Muscle layer of colon (tissue), 2 donors: Measurements from ENCODE around the gene TTC6.
"Not testable (repeated sequence)": the region's sequence is repeated elsewhere in the genome, so short reads cannot be mapped to it uniquely, and the experiment has no call there.

Experiments
- H3K27ac ChIP-seq: one replicate; pipeline ENCODE4 v1.7.0; 2013; ENCODE audit warnings: low read depth, mild to moderate bottlenecking, low read length, moderate library complexity
- H3K27me3 ChIP-seq, 2 donors: one replicate each; pipeline ENCODE4 v1.7.0; 2013; ENCODE audit warnings: low read length in 2 of 2, mild to moderate bottlenecking in 2 of 2; ENCODE audit not compliant: insufficient read depth in 2 of 2, control insufficient read depth in 1 of 2
- H3K36me3 ChIP-seq: one replicate; pipeline ENCODE4 v1.7.0; 2013; ENCODE audit warnings: mild to moderate bottlenecking, low read length; ENCODE audit not compliant: insufficient read depth
- H3K4me1 ChIP-seq: one replicate; pipeline ENCODE4 v1.7.0; 2013; ENCODE audit warnings: mild to moderate bottlenecking, low read length; ENCODE audit not compliant: insufficient read depth
- H3K4me3 ChIP-seq, 2 donors: one replicate each; pipeline ENCODE4 v1.7.0; 2013; ENCODE audit warnings: low read length in 2 of 2, low read depth in 1 of 2, mild to moderate bottlenecking in 1 of 2, moderate library complexity in 1 of 2
- H3K9ac ChIP-seq: one replicate; pipeline ENCODE4 v1.7.0; 2013; ENCODE audit warnings: low read length
- H3K9me3 ChIP-seq: one replicate; pipeline ENCODE4 v1.7.0; 2013; ENCODE audit warnings: mild to moderate bottlenecking, low read length
- donor health status: abdominal sarcoma.
- donor health status: Adenocarcinoma of cecum.

Gene TTC6, protein sequence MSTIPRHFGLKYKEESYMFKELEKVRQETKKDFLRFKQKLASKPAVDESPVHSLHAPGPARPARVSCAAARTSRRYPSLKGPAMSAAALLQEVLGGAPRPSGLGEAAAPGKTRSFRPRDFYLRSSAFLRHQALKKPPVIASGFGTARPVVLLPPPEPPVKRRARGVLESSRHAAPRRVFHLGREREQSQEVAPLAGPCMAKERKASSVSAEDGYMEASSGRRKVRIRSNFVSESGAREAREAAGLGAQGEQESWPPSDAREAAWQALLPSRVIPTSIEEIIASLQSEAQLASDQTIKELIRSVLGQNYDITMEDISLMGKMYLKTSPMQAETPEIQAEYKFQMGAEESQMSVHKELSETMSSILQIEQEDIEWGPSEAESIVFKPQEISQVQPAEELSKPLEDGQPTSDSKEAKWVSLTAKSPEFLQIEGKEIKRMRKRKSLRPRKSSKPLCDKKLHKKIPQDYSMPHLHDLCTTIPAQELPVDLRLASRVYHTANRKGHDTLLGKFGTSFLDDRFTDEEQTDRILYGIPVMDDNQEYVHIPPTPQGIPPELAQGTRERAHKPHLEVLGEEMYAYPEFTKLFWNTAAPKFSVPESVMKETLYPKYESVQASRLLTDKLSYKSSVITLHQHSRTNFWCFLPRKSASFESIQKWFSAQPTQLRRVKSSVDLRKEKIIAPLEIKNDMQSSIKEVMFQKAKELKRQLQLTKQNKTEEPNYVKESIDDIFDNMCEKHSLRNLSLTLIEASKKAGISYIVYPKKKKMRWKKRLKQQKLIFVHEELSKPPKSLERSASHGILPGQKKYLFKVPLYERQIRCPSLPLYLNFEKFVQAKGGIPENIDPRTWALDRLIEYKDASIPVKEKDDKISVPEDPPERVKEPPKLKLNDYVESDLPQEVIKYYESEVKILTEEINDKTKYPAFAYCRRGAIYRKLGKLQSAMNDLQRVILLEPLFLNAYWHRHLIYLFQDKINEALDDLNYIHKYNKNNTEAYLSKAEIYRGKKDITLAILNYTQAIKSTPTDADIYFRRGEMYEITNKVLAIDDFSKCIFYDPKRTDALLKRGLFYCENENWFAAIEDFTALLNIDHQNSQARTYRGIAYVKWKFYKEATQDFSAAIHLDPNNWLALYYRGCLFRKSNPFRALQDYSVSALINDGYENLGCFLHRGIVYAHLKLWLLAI (N-terminal part only)

DNA sequence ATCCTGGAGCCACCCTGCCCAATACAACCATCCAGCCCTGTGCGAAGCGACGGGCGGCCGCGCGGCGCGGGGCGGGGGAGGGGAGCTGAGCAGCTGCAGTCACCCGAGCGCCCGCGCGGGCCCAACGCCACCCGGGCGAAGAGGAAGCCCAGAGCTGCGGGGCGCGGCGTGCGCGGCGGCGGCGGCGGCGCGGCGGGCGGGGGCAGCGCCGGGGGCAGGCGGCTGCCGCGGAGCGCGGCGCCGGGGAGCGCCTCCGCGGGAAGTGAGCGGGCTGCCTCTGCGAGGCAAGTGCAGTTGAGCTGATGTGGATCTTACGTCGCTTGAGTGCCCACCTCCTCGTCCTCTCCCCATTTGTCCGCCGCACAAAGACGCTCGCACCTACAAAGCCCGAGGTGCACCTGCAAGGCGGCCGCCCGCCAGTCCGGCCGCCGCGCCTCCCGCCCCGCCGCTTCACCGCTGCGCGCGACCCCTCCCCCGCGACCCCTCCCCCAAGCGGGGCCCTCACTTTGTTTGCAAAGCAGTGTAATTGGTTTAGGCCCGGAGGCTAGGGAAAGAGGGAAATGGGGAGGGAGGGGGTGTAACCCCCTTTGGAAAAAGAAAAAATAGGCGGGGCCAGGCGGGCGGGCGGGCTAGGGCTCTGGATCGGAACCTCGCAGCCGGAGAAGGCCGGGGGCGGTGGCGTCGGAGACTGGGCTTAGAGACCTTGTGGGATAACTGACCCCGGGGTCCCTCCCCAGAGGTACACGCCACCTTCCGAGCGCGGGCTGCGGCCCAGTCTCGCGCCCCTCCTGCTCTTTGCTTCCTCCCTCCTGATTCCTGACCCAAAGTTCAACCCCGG, at the start of gene TTC6, which contains the start of gene FOXA1:
TTC6 (plus strand) TSS at position 659 of the 838 bp plus-strand sequence. CDS start 26,436 bp downstream, outside the sequence.
FOXA1 (minus strand) TSS at position 279 of the 838 bp plus-strand sequence; CDS start at position 2, 277 bp downstream.
- H3K36me3 ChIP-seq: no peaks in the 10 kb centered on the region
- H3K9ac ChIP-seq: no peak within 1 kb of the TSS
- H3K9me3 ChIP-seq: no peaks in the 10 kb centered on the region
- H3K27me3 ChIP-seq: peaks cover 85 to 96% of the 10 kb centered on the region in 2 donors
- H3K4me1 ChIP-seq: peaks cover 17% of the 10 kb centered on the region
- H3K27ac ChIP-seq: no peak within 1 kb of the TSS
- peak within 1 kb of the TSS in 1 of 2 donors; percentile 4 for H3K4me3 ChIP-seq

DNA sequence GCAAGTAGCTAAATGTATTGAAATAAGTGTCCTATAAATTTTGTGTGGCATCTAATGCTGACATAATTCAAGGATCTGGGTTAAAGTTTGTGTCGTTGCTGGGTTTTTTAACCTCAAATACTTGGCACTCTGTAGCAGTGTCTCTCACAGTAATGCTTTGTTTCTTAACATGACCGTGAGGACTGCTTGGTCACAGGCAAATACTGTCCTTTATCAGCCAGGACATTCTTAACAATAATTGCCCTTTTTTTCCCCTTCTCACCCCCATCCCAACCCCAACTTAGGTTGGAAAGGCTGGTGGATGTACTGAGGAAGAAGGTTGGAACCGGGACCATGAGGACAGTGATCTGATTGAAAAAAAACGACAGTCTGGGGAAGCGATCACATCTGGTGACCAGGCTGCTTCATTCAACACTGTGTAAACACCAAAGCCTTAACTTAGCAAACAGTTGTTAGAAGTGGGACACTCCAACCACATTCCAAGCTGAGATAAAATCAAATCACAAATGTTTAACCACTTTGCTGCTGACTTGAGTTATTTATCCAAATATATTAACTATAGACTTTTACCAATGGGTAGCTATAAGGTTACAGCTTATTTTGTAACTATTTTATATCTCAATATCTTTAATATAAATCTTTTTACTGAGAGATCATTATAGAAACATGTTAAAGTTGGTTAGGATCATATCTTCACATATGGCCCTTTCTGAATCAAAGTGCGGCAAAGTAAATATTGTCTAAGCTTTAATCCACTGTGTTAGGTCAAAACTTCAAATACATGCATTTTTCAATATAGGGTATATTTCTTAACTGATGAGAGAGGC, 48.6 kb upstream of the TTC6 start:
- no peak overlapping the region for H3K27ac ChIP-seq
- no peaks in the 10 kb centered on the region for H3K27me3 ChIP-seq
- no peak overlapping the region for H3K4me3 ChIP-seq
- no peak overlapping the region for H3K9ac ChIP-seq
- H3K4me1 ChIP-seq: no peaks in the 10 kb centered on the region
- no peaks in the 10 kb centered on the region for H3K36me3 ChIP-seq
- H3K9me3 ChIP-seq: no peaks in the 10 kb centered on the region

DNA sequence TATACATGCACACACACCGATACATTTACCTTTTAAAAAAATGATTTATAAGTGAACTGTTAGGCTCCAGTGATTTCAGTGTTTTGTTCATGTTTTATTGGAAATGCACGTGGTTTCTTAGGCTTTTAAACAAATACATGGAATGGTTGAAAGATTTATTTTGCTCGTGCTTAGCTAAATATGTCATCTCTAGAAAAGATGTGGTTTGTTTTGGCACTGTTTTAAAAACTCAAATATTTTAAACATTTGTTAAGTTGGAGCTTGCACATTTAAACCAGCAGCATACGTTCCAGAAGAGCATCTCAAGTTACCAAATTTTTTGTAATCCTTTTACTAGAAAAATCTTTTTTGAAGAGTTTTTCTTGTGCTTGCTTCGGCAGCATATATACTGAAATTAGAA, 44.9 kb upstream of the TTC6 start:
- Histone ChIP-seq H3K36me3 (no peaks in the 10 kb centered on the region), H3K9me3 (no peaks in the 10 kb centered on the region), H3K4me3 (no peak overlapping the region), H3K27ac (no peak overlapping the region), H3K4me1 (no peaks in the 10 kb centered on the region), H3K9ac (no peak overlapping the region), H3K27me3 (no peaks in the 10 kb centered on the region)

DNA sequence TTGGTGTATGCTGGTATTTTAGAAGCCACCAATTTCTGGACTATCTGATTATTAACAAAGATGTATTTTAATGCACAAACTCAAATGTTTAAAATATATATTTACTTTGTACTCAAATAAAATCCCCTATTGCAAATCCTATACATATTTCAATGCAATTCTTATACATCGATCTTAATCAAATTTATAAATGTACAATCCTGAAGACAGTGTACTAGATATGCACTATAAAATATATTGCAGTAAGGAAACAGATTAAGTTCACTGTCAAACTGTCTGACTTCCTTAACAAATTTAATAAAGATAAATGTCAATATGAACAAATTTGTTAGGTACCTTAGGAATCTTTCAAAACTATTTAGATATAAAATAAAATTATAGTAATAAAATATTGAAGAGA, 44.3 kb upstream of the TTC6 start:
- no peaks in the 10 kb centered on the region for H3K36me3 ChIP-seq

DNA sequence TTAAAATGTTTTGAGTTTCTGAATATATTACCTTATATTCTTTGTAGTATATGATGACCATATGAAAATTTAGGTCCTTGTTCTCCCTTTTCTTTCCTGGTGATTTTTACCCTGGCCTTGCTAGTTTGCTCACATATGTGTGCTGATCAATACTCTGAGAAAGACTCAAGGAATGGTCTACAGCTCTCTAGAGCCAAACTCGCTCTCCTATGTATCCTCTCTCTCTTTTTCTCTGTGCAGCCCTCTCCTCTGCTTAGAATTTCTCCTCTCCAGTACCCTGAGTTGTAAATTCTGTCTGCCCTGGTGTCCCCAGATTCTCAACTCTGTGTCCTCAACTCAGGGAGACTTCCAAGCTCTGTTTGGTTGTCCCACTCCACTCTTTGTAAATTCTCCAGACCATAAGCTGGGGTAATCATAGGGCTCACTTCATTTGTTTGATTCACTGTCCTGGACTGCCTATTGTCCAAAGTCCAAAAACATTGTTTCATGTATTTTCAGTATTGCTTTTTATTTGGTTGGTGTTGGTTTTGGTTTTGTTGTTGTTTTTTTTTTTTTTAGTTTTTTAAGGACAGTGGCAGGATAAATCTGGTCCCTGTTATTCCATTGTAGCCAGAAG, 41.4 kb upstream of the TTC6 start:
- Histone ChIP-seq H3K27me3 (no peaks in the 10 kb centered on the region), H3K9ac (no peak overlapping the region), H3K4me3 (no peak overlapping the region), H3K9me3 (no peaks in the 10 kb centered on the region), H3K27ac (no peak overlapping the region), H3K36me3 (no peaks in the 10 kb centered on the region), H3K4me1 (no peaks in the 10 kb centered on the region)

More for the DNA sequence above, 44.3 kb upstream of the TTC6 start:
- H3K9me3 ChIP-seq: no peaks in the 10 kb centered on the region
- no peak overlapping the region for H3K9ac ChIP-seq
- H3K4me3 ChIP-seq: no peak overlapping the region
- H3K27ac ChIP-seq: no peak overlapping the region
- no peaks in the 10 kb centered on the region for H3K4me1 ChIP-seq
- H3K27me3 ChIP-seq: no peaks in the 10 kb centered on the region

DNA sequence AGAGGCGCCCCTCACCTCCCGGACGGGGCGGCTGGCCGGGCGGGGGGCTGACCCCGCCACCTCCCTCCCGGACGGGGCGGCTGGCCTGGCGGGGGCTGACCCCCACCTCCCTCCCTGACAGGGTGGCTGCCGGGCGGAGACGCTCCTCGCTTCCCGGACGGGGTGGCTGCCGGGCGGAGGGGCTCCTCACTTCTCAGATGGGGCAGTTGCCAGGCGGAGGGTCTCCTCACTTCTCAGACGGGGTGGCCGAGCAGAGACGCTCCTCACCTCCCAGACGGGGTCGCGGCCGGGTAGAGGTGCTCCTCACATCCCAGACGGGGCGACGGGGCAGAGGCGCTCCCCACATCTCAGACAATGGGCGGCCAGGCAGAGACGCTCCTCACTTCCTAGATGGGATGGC, 39.8 kb upstream of the TTC6 start:
- H3K27ac ChIP-seq, H3K4me1 ChIP-seq, H3K27me3 ChIP-seq, H3K36me3 ChIP-seq, H3K4me3 ChIP-seq, H3K9me3 ChIP-seq, H3K9ac ChIP-seq: not testable (repeated sequence)

DNA sequence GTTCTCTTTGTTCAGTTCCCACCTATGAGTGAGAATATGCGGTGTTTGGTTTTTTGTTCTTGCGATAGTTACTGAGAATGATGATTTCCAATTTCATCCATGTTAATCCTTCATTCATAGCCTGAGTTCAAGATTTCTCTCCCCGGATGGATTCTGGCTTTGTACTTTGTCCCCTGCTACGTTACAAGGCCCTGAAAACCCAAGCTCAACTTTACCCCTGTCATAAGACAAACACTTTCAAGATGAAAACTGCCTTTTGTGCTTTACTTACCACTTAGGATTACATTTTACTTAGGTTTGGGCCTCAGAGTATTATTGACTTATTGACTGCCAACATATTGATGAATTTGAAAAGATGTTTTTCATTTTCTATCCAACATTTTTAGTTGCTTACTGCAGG, 36.7 kb upstream of the TTC6 start:
- H3K9ac ChIP-seq: no peak overlapping the region
- H3K27me3 ChIP-seq: no peaks in the 10 kb centered on the region
- H3K9me3 ChIP-seq: no peaks in the 10 kb centered on the region
- H3K36me3 ChIP-seq: no peaks in the 10 kb centered on the region
- H3K27ac ChIP-seq: no peak overlapping the region
- H3K4me3 ChIP-seq: no peak overlapping the region
- H3K4me1 ChIP-seq: no peaks in the 10 kb centered on the region

DNA sequence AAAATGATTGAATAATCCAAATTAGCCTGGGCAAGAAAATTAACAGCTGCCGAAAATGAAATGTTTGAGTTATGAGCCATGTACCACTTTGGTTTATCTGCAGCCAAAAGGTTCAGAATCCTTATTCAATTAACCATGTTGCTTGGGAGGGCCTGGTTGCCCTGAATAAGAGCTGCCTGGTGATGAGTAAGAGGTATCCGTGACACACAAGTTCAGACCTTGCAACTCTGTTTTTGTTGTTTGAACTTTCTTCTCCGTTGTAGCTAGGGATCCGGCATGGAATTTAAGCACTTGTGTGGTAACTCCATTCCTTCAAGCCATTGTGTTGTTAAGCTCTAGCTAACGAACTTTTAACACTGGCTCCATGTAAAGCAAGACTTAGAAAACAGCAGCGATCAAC, 36.0 kb upstream of the TTC6 start:
- Histone ChIP-seq H3K9me3 (no peaks in the 10 kb centered on the region), H3K27ac (no peak overlapping the region), H3K9ac (no peak overlapping the region), H3K4me1 (no peaks in the 10 kb centered on the region), H3K27me3 (no peaks in the 10 kb centered on the region), H3K4me3 (no peak overlapping the region), H3K36me3 (no peaks in the 10 kb centered on the region)

DNA sequence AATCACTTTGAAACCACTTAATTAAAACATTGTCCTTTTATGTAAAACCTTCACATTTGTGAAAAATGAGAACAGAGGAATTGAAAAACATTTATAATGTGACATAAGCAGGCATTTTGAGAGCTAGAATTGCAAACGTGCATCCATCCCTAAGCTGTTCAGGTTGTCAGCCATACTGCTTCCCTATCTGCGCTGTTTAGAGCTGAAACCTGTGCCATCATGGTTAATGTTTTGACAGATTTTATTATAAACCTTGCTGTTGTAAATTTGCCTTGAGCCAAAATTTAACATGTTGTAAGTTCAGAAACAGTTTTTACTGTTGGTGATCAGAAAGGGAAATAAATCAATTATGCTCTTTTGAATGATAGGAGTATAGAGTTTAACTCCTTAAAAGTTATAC, 32.2 kb upstream of the TTC6 start:
- Histone ChIP-seq H3K36me3 (no peaks in the 10 kb centered on the region), H3K4me1 (no peaks in the 10 kb centered on the region), H3K9ac (no peak overlapping the region), H3K27ac (no peak overlapping the region), H3K4me3 (no peak overlapping the region), H3K27me3 (no peaks in the 10 kb centered on the region), H3K9me3 (no peaks in the 10 kb centered on the region)

DNA sequence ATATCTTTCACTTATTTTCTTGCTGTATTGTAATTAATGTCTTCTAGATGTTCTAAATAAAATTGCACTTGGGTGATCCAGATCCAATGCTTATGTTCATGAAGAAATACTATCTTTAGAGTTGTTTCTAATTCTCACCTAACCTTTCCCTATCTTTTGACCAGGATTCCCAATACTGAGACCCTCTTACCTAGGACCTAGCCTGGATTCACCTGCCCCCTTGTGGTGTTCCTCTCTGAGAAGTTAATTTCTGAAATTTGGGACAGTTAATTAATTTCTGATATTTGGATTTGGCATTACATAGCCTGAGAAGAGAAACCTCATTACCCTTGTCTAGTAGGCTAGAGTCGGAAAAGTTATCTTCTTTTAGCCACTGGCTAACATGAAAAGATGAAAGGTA, 29.9 kb upstream of the TTC6 start:
- no peak overlapping the region for H3K9ac ChIP-seq
- H3K4me1 ChIP-seq: no peaks in the 10 kb centered on the region
- no peaks in the 10 kb centered on the region for H3K36me3 ChIP-seq
- H3K4me3 ChIP-seq: no peak overlapping the region
- H3K27me3 ChIP-seq: no peaks in the 10 kb centered on the region
- no peak overlapping the region for H3K27ac ChIP-seq
- no peaks in the 10 kb centered on the region for H3K9me3 ChIP-seq
